SKM-1 (cell line): Measurements from ENCODE around the gene DPPA3.
"Not testable (repeated sequence)": the region's sequence is repeated elsewhere in the genome, so short reads cannot be mapped to it uniquely, and the experiment has no call there.

Experiments
- DNase-seq: peaks from one replicate; lab custom pipeline; 2025; ENCODE audit not compliant: unreplicated experiment; lab: John Stamatoyannopoulos, UW

Gene DPPA3

DNA sequence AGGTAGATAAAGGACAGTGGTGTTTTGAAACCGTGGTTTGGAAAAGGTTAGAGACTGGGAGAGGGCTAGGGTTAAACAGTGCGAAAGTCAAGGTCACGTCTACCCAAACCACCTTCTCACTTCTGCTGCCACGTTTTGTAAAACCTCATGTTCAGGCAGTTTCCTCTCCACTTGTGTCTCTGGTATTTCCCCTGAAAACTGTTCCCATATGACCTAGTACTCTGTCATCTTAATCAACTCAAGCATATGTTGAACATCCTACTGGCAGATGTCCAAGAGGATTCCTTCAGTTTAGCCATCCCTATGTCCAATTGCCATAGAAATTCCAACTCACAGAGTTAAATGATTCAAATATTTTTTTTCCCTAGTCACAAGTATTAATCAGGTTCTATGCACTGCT, 18.5 kb downstream of the DPPA3 start:
- no peak for DNase-seq

DNA sequence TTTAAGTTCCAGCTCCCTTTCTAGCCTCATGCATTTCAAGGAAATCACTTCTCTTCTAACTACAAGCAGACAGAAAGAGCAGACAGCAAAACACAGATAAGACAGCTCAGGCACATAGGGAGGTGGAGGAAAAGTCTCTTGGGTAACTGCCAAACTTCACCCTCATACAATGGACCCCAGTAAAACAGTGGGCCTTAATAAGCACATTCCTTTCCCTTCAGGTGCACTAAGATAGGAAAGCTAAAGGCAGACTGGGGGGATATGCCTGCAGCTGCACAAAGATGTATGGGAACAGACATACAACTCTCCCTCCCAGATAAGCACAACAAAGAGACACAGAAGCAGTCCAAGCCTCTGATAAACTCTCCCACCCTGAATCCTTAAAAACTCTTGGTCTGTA, 19.8 kb downstream of the DPPA3 start:
- not testable (repeated sequence) for DNase-seq

DNA sequence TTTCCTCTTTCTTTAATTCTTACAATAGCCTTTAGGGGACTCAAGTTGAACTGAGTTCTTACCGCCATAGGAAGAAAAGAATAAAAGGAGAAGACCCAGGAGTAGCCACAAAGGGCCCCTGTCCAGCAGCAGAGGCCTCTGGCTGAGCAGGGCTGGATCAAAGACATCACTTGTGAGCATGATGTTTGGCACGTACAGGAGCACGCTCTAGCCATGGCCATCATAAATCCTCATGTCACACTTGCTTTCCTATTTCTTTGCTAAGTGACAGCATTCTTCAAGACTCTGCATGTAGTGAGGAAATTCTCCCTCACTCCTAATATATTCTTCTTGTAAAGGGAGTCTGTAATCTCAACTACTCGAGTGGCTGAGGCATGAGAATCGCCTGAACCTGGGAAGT, 20.3 kb downstream of the DPPA3 start:
- no peak for DNase-seq

DNA sequence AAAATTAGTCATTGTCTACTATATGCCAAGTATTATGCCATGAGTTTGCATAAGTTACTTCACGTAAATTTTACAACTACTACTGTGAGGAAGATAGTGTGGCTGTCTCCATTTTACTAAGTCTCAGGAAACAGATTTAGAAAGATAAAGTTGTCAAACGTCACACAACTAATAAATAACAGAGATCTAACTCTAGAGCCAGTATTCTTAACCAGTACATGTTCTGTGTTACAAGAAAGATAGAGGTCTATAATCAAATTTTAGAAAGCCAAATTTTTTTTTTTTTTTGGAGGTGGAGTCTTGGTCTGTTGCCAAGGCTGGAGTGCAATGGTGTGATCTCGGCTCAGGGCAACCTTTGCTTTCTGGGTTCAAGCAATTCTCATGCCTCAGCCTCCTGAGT, 21.8 kb downstream of the DPPA3 start:
- no peak for DNase-seq

DNA sequence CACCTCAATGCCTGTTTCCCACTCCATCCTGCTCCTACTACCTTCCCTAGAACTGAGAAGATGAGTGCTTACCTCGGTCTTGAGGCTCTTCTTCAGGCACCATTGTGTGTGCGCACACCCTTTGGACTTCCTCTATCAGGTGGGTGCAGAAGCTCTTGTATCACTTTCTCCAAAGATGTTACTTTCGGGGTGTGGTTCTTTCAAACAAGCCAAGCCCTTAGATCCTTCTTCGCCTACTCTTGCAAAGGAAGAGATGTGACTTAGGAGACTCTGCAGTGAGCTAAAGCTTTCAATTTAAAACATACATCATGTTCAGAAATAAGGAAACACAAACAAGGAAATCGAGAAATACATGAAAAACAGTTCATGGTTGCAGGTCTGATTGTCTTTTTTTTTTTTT, 36.0 kb downstream of the DPPA3 start, which contains the start of gene CLEC4C:
TSS of gene CLEC4C (minus strand) at position 130 of the 400 bp plus-strand sequence. CDS start at position 103, 27 bp downstream.
- no peak for DNase-seq

DNA sequence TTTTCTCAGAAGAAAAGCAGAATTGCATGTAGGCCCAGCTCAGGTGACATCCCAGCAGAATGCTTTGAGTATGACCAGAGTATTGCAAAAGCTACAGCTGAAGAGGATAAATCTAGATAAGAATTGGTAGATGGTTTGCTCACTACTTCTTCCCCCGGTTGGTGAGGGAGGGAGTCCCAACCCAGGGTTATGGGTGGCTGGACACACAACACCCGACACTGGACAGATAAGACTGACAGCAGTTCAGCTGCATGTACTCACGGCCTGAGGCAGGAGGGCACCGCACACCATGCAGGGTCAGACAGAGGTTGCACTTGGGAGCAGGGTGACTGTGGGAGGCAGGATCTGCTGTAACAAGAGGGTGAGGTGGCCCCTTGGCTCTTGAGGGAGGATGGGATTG, 37.6 kb downstream of the DPPA3 start:
- DNase-seq = no peak

DNA sequence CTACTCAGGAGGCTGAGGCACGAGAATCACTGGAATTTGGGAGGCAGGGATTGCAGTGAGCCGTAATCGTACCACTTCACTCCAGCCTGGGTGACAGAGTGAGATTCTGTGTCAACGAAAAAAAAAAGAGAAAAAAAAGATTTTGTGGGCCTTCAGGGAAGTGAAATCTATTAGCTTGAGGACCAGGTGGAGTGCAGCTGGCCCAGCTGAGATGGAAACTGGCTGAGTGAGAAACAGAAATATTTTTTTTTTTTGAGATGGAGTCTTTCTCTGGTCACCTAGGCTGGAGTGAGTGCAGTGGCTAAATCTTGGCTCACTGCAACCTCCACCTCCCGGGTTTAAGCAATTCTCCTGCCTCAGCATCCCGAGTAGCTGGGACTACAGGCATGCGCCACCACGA, 38.2 kb downstream of the DPPA3 start:
- DNase-seq = no peak

DNA sequence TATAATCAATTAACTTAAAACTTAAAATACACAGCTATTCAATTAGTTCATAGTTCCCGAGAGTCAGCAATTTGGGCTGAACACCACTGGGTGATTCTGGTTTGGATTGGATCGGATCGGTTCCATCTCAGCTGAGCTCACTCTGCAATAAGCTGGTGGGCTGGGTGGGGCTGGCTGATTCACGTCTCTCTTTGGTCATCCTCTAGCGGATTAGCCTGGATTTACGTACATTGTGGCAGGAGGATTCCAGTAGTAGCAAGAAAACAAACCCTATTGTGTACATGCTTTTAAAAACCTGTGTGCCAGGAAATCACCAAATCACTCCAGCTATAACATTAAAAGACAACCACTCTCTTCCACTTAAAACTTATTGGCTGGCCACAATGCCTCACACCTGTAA, 39.1 kb downstream of the DPPA3 start:
- DNase-seq = no peak

DNA sequence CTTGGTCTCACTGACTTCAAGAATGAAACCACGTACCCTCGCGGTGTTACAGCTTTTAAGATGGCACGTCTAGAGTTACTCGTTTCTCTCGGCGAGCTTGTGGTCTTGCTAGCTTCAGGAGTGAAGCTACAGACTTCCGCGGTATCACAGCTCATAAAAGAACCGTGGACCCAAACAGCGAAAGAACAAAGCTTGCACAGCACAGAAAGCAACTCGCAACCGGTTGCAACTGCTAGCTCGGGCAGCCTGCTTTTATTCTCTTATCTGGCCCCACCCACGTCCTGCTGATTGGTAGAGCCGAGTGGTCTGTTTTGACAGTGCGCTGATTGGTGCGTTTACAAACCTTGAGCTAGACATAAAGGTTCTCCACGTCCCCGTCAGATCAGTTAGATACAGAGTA, 40.2 kb downstream of the DPPA3 start:
- no peak for DNase-seq

DNA sequence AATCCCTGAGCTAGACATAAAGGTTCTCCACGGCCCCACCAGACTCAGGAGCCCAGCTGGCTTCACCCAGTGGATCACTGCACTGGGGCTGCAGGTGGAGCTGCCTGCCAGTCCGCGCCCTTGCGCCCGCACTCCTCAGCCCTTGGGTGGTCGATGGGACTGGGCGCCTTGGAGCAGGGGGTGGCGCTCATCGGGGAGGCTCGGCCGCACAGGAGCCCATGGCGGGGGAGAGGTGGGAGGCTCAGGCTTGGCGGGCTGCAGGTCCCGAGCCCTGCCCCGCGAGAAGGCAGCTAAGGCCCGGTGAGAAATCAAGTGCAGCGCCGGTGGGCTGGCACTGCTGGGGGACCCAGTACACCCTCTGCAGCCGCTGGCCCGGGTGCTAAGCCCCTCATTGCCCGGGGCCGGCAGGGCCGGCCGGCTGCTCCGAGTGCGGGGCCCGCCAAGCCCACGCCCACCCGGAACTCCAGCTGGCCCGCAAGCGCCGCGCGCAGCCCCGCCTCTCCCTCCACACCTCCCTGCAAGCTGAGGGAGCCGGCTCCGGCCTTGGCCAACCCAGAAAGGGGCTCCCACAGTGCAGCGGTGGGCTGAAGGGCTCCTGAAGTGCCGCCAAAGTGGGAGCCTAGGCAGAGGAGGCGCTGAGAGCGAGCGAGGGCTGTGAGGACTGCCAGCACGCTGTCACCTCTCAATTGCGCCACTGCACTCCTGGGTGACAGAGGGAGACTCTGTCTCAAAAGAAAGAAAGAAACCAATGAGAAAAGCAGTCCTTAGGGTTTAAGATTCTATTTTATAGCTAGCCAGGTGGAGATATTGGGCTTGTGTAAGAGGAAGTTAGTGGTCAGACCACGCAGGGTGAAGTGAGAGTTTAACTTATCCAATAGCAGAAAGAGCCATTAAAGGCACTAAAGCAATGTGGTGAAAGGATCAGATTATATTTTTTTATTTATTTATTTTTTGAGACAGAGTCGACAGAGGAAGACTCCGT, 41.0 kb downstream of the DPPA3 start:
- peak; percentile 4 for DNase-seq

DNA sequence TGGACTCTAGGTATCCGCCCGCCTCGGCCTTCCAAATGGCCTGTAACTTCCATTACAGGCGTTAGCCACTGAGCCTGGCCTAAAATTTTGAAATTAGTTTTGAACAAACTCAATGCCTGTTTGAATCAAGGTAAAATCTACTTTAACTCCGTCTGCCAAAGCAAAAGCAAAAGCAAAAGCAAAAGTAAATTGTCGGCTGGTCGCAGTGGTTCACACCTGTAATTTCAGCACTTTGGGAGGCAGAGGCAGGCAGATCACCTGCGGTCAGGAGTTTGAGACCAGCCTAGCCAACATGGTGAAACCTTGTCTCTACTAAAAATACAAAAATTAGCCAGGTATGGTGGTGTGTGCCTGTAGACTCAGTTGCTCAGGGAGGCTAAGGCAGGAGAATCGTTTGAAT, 44.4 kb downstream of the DPPA3 start:
- not testable (repeated sequence) for DNase-seq

DNA sequence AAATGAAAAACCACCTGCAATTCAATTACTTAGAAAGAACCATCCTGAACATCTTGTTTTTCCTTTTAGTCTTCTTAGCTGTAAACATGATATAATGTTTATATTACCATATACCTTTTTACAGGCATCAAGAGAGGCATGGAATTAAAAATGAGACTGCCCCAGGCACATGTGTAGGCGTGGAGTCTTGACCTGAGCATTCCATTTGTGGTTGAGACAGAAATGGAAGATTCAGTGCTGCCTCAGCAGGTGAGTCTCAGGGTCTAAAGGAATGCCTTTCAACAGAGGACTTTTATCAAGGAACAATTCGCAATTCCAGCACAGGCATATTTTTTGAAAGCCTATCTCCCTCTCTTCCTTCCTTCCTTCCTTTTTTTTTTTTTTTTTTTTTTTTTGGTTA, 45.8 kb downstream of the DPPA3 start:
- no peak for DNase-seq

DNA sequence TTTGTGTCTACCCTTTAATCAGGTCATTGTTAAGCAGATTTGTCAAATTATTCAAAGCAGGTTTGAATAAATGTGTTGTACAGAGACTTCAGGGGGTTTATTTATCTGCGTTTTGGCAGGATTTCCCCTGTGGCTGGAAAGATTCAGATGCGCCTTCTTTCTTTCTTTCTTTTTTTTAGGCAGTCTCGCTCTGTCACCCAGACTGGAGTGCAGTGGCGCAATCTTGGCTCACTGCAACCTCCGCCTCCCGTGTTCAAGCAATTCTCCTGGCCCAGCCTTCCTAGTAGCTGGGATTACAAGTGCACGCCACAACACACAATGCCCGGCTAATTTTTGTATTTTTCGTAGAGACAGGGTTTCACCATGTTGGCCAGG, 47.5 kb downstream of the DPPA3 start:
- DNase-seq = no peak
